GM18505 (cell line): ENCODE data around the gene CCN5.
"Not testable (repeated sequence)": the region's sequence is repeated elsewhere in the genome, so short reads cannot be mapped to it uniquely, and the experiment has no call there.

ENCODE experiments used
- ATAC-seq: cut with Tn5 transposase; IDR thresholded peaks from one replicate; pipeline ENCODE4 v1.9.1; 2021; ENCODE audit not compliant: unreplicated experiment
- POLR2A ChIP-seq: IDR thresholded peaks from 4 replicates; pipeline ENCODE4 v1.6.1; 2011; ENCODE audit warnings: borderline replicate concordance; ENCODE audit not compliant: insufficient read depth, insufficient read length; ENCODE audit errors: extremely low read depth

CCN5 gene

GRCh38 chr20:44689809-44690208, 25.4 kb upstream of the CCN5 start:
- ATAC-seq: no peak
- no peak for TF ChIP-seq POLR2A

GRCh38 chr20:44690781-44691423, 24.3 kb upstream of the CCN5 start:
- ATAC-seq: no peak
- TF ChIP-seq POLR2A: no peak

GRCh38 chr20:44691424-44692423, 23.4 kb upstream of the CCN5 start:
- no peak for ATAC-seq
- TF ChIP-seq POLR2A: no peak

DNA sequence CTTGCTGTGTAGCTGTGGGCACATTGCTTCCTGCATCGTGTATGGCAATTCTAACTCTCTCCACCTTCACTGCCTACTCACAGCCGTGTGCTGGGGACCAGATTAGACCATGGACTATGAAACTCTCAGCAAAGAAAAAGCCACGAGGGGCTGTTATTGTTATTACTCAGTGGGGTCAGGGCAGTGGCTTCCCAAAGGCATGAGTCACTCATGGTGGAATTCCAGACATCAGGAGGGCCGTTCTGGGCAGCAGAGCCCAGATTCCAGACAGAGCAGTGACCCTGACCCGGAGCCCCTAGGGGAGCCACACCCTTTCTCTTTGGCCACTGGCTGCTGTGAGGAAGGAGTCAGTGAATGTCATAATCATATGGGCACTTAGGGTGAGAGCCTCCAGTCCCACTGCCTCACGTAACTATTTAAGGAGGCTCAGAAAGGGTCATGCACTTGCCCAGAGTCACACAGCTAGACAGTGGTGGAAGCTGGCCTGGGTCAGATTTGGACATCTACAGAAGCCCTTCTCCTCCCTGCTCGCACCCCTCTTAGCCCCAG, 22.2 kb upstream of the CCN5 start:
- ATAC-seq: no peak

GRCh38 chr20:44693627-44694026, 21.5 kb upstream of the CCN5 start:
- no peak for ATAC-seq
- TF ChIP-seq POLR2A: no peak

More for the DNA sequence above, 22.2 kb upstream of the CCN5 start:
- TF ChIP-seq POLR2A: no peak

DNA sequence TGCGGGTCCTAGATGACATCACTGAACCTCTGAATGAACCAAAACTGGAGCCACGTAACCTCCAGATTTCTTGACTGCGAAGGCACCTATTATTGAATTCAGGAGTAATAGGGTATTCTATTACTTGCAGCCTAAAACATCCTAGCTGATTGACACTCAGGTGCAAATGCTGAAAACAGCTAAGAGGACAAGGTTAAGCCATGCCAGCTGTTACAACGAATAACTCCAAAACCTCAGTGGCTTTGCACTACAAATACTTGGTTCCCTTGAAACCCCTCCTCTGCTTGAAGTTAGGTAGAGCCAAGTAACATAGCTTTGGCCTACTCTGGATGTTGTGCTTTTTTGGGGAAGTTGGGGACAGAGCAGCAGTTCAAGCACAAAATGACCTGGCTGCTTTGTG, 21.0 kb upstream of the CCN5 start:
- TF ChIP-seq POLR2A: no peak
- ATAC-seq: no peak

GRCh38 chr20:44695295-44695673, 19.9 kb upstream of the CCN5 start:
- no peak for ATAC-seq
- TF ChIP-seq POLR2A: no peak

- ATAC-seq: no peak
- TF ChIP-seq POLR2A: no peak
Measured at GRCh38 chr20:44695674-44696300, 19.4 kb upstream of the CCN5 start.

DNA sequence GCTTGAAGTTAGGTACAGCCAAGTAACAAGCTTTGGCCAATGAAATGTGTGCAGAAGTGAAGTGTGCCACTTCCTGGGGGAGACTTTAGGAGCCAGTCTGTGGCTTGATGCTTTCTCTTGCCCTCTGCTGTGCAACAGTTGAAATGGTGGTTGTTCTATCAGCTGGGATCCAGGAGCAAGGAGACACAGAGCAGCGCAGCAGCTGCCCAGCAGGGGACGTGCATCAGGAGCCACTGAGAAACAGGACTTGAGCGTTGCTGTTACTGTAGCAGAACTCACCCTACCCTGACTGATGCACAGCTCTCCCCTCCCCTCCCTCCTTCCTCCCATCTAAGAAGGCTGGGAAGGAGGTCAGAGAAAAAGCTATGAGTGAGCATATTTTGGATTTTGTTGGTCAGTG, 18.9 kb upstream of the CCN5 start:
- TF ChIP-seq POLR2A: no peak
- no peak for ATAC-seq

DNA sequence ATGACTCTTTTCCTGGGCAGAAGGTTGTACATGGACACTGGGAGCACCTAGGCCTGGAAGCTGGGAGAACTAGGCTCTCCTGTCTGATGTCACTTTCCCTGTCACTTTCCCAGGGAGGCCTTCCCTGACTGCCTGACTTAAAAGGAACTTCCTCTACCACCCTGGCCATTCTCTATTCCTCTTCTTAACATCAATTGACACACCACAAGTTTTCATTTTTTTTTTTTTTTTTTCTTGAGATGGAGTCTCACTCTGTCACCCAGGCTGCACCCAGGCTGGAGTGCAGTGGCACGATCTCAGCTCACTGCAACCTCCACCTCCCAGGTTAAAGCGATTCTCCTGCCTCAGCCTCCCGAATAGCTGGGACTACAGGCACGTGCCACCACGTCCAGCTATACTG, 18.1 kb upstream of the CCN5 start:
- not testable (repeated sequence) for ATAC-seq

GRCh38 chr20:44698351-44698750, 16.8 kb upstream of the CCN5 start:
- no peak for TF ChIP-seq POLR2A
- ATAC-seq: no peak

DNA sequence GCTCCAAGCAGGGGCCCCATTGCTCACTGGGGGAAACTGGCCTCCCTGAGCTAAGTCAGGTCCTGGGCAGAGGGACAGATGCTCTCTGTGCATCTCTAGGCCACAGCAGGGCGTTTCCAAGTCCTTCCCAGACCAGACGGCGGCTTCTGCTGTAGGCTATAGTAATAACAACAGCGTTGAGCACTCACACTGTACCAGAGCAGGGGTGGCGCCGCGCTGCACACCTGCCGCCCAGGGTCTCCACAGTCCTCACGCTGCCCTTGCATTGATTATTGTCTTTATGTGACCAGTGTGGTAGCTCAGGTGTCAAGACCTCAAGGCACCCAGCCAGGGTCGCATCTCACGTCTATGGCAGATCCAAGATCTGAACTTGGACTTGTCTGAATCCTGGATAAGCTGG, 14.9 kb upstream of the CCN5 start:
- TF ChIP-seq POLR2A: no peak

DNA sequence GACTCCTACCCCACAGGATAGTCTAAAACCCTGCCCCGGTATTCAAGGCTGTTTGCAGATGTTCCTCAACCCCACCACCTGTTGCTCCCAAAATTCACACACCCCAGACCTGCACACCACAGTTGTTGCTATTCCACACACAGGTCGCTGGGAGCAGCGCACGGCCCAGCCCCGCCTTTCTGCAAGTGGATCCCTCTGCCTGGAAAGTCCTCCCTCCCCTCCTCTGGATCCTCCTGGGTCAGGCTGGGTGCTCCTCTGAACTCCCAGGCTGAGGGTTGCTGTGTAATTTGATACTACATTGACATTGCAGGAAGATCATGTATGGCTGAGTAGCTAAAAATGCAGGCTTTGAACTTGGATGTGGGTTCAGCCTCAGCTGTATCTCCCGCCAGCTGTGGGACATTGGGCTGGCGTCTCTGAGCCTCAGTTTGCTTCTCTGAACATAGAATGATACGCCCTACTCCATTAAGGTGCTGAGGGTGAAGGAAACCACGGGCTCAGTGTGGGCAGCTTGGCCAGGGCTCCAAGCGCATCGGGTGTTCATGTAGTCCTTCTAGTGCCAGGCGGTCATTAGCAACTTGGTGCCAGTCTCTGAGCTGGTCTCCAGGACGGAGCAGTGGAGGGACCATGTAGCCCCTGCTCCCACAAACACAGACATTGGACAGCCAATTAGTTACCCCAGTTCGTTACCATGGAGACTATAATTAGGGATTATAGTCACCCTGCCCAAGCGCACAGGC, 13.9 kb upstream of the CCN5 start:
- TF ChIP-seq POLR2A: no peak
- no peak for ATAC-seq

More for the DNA sequence above, 14.9 kb upstream of the CCN5 start:
- ATAC-seq: no peak
